SK-N-SH (cell line): ENCODE results near the gene CDK6. TPM values are rescaled to one million over a fixed set of nuclear protein-coding genes. Genes with fewer than 3 reads are reported as not detected.
A peak's percentile ranks its signal among the peaks of the same experiment; 100 is the strongest.

ENCODE experiments used
- CHD2 ChIP-seq: fragments of 150-350 bp; IDR thresholded peaks from 2 replicates; pipeline ENCODE4 v1.6.1; 2018; ENCODE audit warnings: low read length; ENCODE audit not compliant: partially characterized antibody
- ELF1 ChIP-seq: IDR thresholded peaks from 2 replicates; pipeline ENCODE4 v1.4.0; 2012
- FOSL2 ChIP-seq: IDR thresholded peaks from 2 replicates; pipeline ENCODE4 v1.4.0; 2012; ENCODE audit warnings: low read depth, mild to moderate bottlenecking, moderate library complexity, borderline replicate concordance
- FOXJ3 ChIP-seq: sonication (generic); formaldehyde crosslinking; IDR thresholded peaks from 2 replicates; pipeline ENCODE4 v1.5.1; 2020; ENCODE audit warnings: mild to moderate bottlenecking, missing genetic modification reagents
- FOXM1 ChIP-seq: IDR thresholded peaks from 2 replicates; pipeline ENCODE4 v1.4.0; 2012; ENCODE audit warnings: low read depth, mild to moderate bottlenecking
- GABPA ChIP-seq: IDR thresholded peaks from 2 replicates; pipeline ENCODE4 v1.4.0; 2012; ENCODE audit warnings: low read depth, mild to moderate bottlenecking
- GATA2 ChIP-seq: sonication (generic); formaldehyde crosslinking; IDR thresholded peaks from 2 replicates; pipeline ENCODE4 v1.5.0; 2020; ENCODE audit warnings: mild to moderate bottlenecking, missing genetic modification reagents
- JUND ChIP-seq: IDR thresholded peaks from 2 replicates; pipeline ENCODE4 v1.4.0; 2012
- MAX ChIP-seq: IDR thresholded peaks from 2 replicates; pipeline ENCODE4 v1.4.0; 2012; ENCODE audit warnings: low read depth
- MXI1 ChIP-seq: IDR thresholded peaks from 2 replicates; pipeline ENCODE4 v1.6.1; 2012; ENCODE audit warnings: mild to moderate bottlenecking, low read depth, low read length, improper control_type of control experiment
- NFIC ChIP-seq: IDR thresholded peaks from 2 replicates; pipeline ENCODE4 v1.4.0; 2012; ENCODE audit warnings: borderline replicate concordance
- PBX3 ChIP-seq: IDR thresholded peaks from 2 replicates; pipeline ENCODE4; 2012
- POLR2AphosphoS5 ChIP-seq: IDR thresholded peaks from 2 replicates; pipeline ENCODE4 v1.6.1; 2012; ENCODE audit warnings: low read depth, low read length
- RXRA ChIP-seq: IDR thresholded peaks from 2 replicates; pipeline ENCODE4 v1.4.0; 2012; ENCODE audit warnings: low read depth, mild to moderate bottlenecking, borderline replicate concordance
- SIN3A ChIP-seq: IDR thresholded peaks from 2 replicates; pipeline ENCODE4 v1.6.1; 2012; ENCODE audit warnings: low read depth, mild to moderate bottlenecking, low read length, moderate library complexity, borderline replicate concordance
- SMC3 ChIP-seq: IDR thresholded peaks from 2 replicates; pipeline ENCODE4 v1.6.1; 2012; ENCODE audit warnings: low read depth, low read length, improper control_type of control experiment
- TAF1 ChIP-seq: IDR thresholded peaks from 2 replicates; pipeline ENCODE4 v1.6.1; 2012; ENCODE audit warnings: low read depth, mild to moderate bottlenecking, low read length, moderate library complexity, borderline replicate concordance
- TCF12 ChIP-seq: IDR thresholded peaks from 2 replicates; pipeline ENCODE4 v1.4.0; 2012
- TEAD4 ChIP-seq: IDR thresholded peaks from 2 replicates; pipeline ENCODE4 v1.4.0; 2012; ENCODE audit warnings: mild to moderate bottlenecking, borderline replicate concordance; ENCODE audit not compliant: insufficient read depth
- USF1 ChIP-seq: IDR thresholded peaks from 2 replicates; pipeline ENCODE4 v1.4.0; 2012; ENCODE audit warnings: low read depth, borderline replicate concordance
- USF2 ChIP-seq: fragments of 150-350 bp; IDR thresholded peaks from 2 replicates; pipeline ENCODE4 v1.6.1; 2017; ENCODE audit warnings: antibody characterized with exemption, low read length, low read depth, borderline replicate concordance
- ZBTB33 ChIP-seq: IDR thresholded peaks from 2 replicates; pipeline ENCODE4 v1.4.0; 2012; ENCODE audit warnings: low read depth, borderline replicate concordance
- polyA plus RNA-seq, 3 experiments: library from polyadenylated mRNA; depleted of rRNA; stranded (reverse); fragments of >200 nt; gene quantifications; 2 replicates each; pipeline ENCODE4 v1.2.3, GENCODE V29; 2012

Gene CDK6
- polyA plus RNA-seq, 1 of the 3 experiments (the other 2 are of a cell fraction), result 30.3 TPM

GRCh38 chr7:92761391-92762097 lies 74.8 kb downstream of the CDK6 start (continued):
- peak; percentile 30; the same call in 1 of the 2 replicates for TF ChIP-seq TEAD4
- TF ChIP-seq ELF1, result peak; percentile 9; the same call in 1 of the 2 replicates
- peak; percentile 51; the same call in 1 of the 2 replicates for TF ChIP-seq POLR2AphosphoS5
- no peak for TF ChIP-seq GATA2 (CRISPR knock-in tag)
- TF ChIP-seq FOSL2, result no peak
- TF ChIP-seq USF2, result no peak
- no peak for TF ChIP-seq CHD2
- TF ChIP-seq SMC3, result no peak
- no peak for TF ChIP-seq SIN3A
- no peak for TF ChIP-seq MAX
- no peak for TF ChIP-seq GABPA
- no peak for TF ChIP-seq MXI1
- TF ChIP-seq NFIC, result 0 out of 2 replicates have a peak, but pooled peaks have one; percentile 12
- peak; percentile 59; the same call in 1 of the 2 replicates for TF ChIP-seq TCF12
- no peak for TF ChIP-seq RXRA
- no peak for TF ChIP-seq USF1
- TF ChIP-seq JUND, result peak; percentile 31; the same call in 1 of the 2 replicates
- peak; percentile 37 for TF ChIP-seq PBX3
- TF ChIP-seq ZBTB33, result no peak
- TF ChIP-seq FOXJ3 (CRISPR knock-in tag), result no peak
- TF ChIP-seq TAF1, result no peak
- 0 out of 2 replicates have a peak, but pooled peaks have one; percentile 46 for TF ChIP-seq FOXM1
